Stimulated activated CD8-positive, alpha-beta memory T cell treated with anti-CD3 and anti-CD28 coated beads, Interleukin-15, amount 100 ng/mL, for 1 hour (primary cell): ENCODE measurements around the gene TCN2.
"Not testable (repeated sequence)": the region's sequence is repeated elsewhere in the genome, so short reads cannot be mapped to it uniquely, and the experiment has no call there.

Source experiments
- DNase-seq: peaks from one replicate; pipeline ENCODE4 v3.0.0-alpha.2; 2020; ENCODE audit warnings: low read depth

Gene TCN2

GRCh38 chr22:30610299-30610698 lies 3.3 kb downstream of the TCN2 start:
- no peak for DNase-seq

- no peak for DNase-seq
Measured at GRCh38 chr22:30611197-30611596, 4.2 kb downstream of the TCN2 start.

DNA sequence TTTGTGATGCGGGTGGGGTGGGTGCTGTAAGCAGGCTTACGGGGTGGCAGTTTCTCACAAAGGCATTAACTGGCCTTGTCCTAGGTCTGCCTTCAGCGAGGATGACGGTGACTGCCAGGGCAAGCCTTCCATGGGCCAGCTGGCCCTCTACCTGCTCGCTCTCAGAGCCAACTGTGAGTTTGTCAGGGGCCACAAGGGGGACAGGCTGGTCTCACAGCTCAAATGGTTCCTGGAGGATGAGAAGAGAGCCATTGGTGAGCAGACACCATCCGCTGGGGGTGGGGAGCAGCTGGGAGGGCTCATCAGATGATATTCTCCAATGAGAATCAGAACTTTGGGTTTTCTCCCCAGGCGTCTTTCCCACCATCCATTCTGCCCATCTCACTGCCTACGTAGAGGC lies 5.8 kb downstream of the TCN2 start:
- DNase-seq, result no peak

DNA sequence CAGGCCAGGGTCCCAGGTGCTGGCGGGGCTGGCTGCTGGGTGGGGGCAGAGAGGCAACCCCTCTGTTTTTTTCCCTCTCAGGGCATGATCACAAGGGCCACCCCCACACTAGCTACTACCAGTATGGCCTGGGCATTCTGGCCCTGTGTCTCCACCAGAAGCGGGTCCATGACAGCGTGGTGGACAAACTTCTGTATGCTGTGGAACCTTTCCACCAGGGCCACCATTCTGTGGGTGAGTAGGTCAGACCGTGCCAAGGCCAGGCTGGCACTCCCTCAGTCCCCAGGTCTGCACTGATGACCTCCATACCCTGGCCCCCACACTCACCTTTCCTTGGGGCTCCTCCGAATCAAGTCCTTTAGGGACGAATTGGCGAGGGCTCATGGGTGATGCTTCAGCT lies 7.3 kb downstream of the TCN2 start:
- no peak for DNase-seq

- no peak for DNase-seq
Measured at GRCh38 chr22:30614879-30615278, 7.9 kb downstream of the TCN2 start.

DNA sequence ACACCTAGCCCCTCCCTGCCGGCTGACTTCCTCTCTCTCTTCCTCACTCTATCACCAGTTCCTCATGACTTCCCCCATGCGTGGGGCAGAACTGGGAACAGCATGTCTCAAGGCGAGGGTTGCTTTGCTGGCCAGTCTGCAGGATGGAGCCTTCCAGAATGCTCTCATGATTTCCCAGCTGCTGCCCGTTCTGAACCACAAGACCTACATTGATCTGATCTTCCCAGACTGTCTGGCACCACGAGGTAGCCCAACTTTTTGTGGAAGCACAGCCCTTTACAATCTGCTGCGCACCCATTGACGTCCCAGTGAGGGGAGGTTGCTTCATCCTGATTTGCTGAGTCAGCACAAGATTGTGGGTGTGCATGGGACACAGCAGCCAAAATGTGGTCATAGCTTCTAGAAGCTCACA lies 8.6 kb downstream of the TCN2 start:
- DNase-seq, result no peak

GRCh38 chr22:30617819-30618218 lies 10.8 kb downstream of the TCN2 start:
- DNase-seq, result no peak

DNA sequence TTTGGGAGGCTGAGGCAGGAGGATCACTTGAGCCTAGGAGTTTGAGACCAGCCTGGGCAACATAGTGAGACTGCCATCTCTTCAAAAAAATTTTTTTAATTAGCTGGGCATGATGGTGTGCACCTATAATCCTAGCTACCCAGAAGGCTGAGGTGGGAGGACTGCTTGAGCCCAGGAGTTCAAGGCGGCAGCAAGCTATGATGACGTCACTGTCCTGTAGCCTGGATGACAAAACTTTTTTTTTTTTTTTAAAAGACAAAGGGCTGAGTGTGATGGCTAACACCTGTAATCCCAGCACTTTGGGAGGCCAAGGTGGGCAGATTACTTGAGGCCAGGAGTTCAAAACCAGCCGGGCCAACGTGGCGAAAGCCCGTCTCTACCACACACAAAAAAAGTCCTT lies 12.9 kb downstream of the TCN2 start:
- not testable (repeated sequence) for DNase-seq

- no peak for DNase-seq
Measured at GRCh38 chr22:30626413-30626812, 19.4 kb downstream of the TCN2 start.

DNA sequence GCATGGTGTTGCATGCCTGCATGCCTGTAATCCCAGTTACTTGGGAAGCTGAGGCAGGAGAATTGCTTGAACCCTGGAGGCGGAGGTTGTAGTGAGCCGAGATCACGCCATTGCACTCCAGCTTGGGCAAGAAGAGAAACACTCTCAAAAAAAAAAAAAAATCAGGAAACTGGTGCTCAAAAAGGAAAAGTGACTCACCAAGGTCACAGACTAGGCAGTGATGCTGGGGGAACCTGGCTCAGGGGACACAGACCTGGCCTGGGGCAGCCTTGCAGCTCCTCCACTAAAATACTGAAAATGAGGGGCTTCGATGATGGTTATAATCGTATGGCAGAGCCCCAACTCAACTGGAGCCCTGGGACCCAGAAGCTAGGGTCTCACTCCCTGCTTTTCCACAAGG lies 20.5 kb downstream of the TCN2 start:
- DNase-seq, result no peak

- no peak for DNase-seq
Measured at GRCh38 chr22:30628491-30628890, 21.5 kb downstream of the TCN2 start.

- DNase-seq, result not testable (repeated sequence)
Measured at GRCh38 chr22:30631469-30631868, 24.5 kb downstream of the TCN2 start.

DNA sequence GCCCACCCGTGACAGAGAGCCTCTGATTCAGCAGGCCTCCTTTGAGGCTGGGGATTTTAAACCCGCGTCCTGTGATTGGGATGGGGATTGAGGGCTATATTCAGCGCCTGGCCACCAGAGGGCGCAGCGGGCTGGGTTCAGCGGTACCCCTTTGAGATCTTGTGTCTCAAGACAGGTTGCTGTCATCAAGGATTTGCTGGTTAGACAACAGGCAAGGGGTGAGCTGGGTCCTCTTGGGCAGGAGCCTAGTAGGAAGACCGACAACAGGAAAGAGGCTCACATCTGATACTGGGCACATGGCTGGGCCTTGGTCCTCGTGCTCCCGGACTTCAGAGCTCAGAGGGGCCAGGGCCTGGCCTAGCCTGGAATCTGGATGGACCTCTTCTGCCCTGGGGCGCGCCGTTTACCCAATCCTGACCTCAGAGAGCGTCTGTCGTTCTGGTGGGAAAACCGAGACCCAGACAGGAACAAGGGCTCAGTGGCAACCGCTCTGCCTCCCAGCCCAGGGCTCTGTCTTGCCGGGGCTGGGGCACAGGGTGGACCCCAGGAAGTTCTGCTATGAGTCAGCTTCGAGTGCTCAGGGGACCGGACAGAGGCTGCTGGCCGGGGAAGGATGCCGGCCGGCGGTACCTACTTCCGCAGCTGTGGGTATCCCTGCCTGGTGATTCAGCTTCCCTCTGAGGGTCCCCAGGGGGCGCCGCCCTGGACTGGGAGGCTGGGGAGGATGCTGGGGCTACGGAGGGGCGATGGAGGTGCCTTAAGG lies 27.7 kb downstream of the TCN2 start:
- DNase-seq, result peak; percentile 85

GRCh38 chr22:30635273-30636225 lies 28.6 kb downstream of the TCN2 start, which contains the start of gene SLC35E4:
SLC35E4 (plus strand) TSS chr22:30635781; CDS start chr22:30636451, 670 bp downstream.
- DNase-seq, result peak; percentile 93

DNA sequence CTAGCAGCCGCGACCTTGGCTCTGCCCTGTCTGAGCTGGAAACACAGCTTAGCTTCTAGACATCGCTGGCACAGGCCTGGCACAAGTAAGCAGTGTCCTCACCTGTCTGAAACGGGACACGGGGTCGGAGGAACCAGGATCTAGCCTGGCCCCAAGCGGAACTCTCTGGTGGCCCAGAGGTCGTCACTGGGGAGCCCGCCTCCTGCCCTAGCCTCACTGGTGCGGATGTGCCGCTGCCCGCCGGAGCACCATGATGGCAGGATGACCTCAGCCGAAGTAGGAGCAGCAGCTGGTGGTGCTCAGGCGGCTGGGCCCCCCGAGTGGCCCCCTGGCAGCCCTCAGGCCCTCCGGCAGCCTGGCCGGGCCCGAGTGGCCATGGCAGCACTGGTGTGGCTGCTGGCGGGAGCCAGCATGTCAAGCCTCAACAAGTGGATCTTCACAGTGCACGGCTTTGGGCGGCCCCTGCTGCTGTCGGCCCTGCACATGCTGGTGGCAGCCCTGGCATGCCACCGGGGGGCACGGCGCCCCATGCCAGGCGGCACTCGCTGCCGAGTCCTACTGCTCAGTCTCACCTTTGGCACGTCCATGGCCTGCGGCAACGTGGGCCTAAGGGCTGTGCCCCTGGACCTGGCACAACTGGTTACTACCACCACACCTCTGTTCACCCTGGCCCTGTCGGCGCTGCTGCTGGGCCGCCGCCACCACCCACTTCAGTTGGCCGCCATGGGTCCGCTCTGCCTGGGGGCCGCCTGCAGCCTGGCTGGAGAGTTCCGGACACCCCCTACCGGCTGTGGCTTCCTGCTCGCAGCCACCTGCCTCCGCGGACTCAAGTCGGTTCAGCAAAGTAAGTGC lies 29.5 kb downstream of the TCN2 start:
- no peak for DNase-seq

- DNase-seq, result no peak
Measured at GRCh38 chr22:30637701-30638114, 30.7 kb downstream of the TCN2 start.

DNA sequence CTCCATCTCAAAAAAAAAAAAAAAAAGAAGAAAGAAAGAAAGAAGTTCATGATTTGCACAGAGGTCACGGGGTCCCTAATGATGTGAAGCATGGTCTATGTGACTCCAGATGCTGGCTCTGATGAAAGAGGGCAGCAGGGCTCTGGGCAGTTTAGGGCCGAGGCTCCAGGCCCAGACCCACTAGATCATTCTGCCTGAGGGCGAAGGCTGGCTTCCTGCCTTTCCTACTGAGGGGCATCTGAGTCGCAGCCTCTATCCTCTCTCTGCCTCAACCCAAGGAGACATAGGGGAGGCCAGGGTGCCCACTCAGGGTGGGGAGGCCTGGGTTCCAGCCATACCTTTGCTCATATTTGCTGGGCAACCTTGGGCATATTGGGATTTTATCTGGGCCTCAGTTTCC lies 33.4 kb downstream of the TCN2 start:
- DNase-seq, result no peak

DNA sequence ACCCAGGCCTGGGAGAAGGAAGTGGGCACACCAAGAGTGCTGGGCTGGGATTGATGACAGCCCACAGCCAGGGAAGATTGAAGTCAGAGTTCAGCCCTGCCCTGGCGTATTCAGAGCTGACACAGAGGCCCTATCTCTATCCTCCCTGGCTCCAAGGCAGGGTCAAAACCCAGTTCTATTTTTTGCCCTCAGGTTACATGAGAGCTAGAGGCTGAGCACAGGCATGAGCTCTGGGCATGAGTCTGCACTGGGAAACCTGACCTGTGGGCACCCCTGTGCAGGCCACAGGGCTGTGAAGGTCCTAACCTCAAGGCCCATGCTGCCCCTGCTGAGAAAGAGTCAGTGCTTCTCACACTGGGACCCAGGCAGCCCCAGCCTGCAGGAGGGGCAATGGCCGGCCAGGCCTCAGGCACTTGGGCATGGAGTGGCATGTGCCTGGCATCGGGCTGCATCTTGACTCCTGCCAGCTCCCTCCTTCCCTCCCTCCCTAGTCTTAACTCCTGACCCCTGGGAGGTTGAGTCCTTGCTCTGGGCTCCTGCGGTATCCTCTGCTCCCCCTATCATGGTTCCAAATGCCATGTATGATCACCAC lies 34.0 kb downstream of the TCN2 start:
- no peak for DNase-seq

- no peak for DNase-seq
Measured at GRCh38 chr22:30643055-30643875, 36.3 kb downstream of the TCN2 start.

DNA sequence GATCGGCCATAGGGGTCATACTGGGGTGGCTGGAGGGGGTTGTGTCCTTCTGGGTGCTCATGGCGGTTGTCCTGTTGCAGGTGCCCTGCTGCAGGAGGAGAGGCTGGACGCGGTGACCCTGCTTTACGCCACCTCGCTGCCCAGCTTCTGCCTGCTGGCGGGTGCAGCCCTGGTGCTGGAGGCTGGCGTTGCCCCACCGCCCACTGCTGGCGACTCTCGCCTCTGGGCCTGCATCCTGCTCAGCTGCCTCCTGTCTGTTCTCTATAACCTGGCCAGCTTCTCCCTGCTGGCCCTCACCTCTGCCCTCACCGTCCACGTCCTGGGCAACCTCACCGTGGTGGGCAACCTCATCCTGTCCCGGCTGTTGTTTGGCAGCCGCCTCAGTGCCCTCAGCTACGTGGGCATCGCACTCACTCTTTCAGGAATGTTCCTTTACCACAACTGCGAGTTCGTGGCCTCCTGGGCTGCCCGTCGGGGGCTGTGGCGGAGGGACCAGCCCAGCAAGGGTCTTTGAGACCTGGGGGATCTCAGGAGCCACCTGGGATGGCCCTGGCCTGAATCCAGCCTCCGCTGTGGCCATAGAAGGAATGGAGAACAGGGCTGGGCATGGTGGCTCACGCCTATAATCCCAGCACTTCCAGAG lies 39.7 kb downstream of the TCN2 start:
- no peak for DNase-seq
